ENCODE measurements around the gene USP14.

Gene USP14

GRCh38 chr18:231563-231962 is 73.2 kb downstream of the USP14 start:
- DNase-seq, result no peak

- DNase-seq, result no peak
Measured at GRCh38 chr18:240175-240574, 81.8 kb downstream of the USP14 start.

GRCh38 chr18:245282-245847 is 87.0 kb downstream of the USP14 start:
- DNase-seq, result no peak

GRCh38 chr18:248053-248452 is 89.7 kb downstream of the USP14 start:
- no peak for DNase-seq

DNA sequence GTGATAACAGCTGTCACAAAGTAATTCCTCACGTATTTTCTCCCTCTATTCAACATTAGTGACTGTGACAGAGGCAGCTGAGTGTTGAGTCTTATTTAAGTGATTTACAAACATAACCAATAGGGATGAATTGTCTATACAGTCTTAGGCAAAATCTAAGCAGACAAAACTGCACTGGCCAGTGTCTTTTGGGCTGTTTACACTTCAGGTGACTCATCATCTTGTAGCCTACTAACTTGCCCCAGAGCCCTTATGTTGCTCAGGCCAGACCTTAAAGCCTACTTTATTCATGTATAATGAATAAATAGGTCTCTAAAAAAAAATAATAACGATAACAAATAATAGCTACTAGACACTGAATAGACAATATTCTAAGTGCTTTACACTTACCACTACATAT is 92.3 kb downstream of the USP14 start:
- DNase-seq, result no peak

- DNase-seq, result no peak
Measured at GRCh38 chr18:251572-251971, 93.2 kb downstream of the USP14 start.

- DNase-seq, result no peak
Measured at GRCh38 chr18:253121-253520, 94.8 kb downstream of the USP14 start.

GRCh38 chr18:255171-255570 is 96.8 kb downstream of the USP14 start:
- no peak for DNase-seq

GRCh38 chr18:260547-260946 is 102.2 kb downstream of the USP14 start:
- no peak for DNase-seq

DNA sequence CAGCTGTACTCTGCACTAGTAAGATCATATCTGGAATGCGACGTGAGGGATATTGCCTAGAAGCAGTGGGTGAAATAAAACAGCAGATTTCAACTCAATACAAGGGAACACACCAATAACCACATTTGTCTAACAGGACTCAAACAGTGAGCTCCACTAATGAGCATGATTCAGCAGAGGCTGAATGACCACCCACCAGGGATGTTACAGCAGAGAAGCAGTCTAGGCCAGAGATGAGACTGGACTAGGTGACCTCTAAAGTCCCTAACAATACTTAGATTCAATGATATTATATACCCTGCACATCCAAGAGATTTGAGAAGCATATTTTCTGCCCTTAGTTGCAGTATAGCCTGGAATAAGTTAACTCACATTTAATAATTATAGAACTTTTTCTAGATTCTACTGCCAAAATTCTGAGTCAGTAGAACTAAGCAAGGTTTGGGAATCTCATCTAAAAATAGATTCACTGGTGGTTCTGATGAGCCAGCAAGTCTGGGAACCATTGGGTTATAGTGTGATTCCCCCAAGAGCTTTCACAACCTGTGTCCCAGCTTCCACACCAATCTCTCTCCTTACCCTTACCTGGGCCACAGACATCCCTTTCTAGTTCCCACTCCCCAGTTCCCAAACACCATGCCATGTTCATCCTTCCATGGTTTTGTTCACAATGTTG is 103.2 kb downstream of the USP14 start:
- no peak for DNase-seq
